ENCODE measurements around the gene KRT13. TPM values are rescaled to one million over a fixed set of nuclear protein-coding genes. Genes with fewer than 3 reads are reported as not detected.

Gene KRT13
- total and polyA plus RNA-seq, 2 experiments from 2014 or later, result not detected

DNA sequence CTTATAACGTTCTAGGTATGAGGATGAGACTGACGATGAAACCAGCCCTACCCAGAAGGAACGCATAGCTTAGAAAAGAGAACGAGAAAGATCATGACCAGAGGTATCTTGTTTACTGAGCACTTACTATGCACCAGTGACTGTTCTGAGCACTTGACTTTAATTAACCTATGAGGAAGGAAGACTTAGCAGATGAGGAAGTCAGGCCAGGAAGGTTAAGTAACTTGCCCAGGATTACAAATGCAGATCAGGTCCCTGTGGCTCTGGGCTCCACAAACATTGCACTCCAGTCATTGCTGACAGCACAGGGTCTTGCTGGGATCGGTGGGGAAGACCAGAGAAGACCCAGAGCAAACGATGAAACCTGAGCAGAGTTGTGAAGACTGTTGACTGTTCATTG, 7.1 kb downstream of the KRT13 start (continued):
- TF ChIP-seq, protein P1, sequence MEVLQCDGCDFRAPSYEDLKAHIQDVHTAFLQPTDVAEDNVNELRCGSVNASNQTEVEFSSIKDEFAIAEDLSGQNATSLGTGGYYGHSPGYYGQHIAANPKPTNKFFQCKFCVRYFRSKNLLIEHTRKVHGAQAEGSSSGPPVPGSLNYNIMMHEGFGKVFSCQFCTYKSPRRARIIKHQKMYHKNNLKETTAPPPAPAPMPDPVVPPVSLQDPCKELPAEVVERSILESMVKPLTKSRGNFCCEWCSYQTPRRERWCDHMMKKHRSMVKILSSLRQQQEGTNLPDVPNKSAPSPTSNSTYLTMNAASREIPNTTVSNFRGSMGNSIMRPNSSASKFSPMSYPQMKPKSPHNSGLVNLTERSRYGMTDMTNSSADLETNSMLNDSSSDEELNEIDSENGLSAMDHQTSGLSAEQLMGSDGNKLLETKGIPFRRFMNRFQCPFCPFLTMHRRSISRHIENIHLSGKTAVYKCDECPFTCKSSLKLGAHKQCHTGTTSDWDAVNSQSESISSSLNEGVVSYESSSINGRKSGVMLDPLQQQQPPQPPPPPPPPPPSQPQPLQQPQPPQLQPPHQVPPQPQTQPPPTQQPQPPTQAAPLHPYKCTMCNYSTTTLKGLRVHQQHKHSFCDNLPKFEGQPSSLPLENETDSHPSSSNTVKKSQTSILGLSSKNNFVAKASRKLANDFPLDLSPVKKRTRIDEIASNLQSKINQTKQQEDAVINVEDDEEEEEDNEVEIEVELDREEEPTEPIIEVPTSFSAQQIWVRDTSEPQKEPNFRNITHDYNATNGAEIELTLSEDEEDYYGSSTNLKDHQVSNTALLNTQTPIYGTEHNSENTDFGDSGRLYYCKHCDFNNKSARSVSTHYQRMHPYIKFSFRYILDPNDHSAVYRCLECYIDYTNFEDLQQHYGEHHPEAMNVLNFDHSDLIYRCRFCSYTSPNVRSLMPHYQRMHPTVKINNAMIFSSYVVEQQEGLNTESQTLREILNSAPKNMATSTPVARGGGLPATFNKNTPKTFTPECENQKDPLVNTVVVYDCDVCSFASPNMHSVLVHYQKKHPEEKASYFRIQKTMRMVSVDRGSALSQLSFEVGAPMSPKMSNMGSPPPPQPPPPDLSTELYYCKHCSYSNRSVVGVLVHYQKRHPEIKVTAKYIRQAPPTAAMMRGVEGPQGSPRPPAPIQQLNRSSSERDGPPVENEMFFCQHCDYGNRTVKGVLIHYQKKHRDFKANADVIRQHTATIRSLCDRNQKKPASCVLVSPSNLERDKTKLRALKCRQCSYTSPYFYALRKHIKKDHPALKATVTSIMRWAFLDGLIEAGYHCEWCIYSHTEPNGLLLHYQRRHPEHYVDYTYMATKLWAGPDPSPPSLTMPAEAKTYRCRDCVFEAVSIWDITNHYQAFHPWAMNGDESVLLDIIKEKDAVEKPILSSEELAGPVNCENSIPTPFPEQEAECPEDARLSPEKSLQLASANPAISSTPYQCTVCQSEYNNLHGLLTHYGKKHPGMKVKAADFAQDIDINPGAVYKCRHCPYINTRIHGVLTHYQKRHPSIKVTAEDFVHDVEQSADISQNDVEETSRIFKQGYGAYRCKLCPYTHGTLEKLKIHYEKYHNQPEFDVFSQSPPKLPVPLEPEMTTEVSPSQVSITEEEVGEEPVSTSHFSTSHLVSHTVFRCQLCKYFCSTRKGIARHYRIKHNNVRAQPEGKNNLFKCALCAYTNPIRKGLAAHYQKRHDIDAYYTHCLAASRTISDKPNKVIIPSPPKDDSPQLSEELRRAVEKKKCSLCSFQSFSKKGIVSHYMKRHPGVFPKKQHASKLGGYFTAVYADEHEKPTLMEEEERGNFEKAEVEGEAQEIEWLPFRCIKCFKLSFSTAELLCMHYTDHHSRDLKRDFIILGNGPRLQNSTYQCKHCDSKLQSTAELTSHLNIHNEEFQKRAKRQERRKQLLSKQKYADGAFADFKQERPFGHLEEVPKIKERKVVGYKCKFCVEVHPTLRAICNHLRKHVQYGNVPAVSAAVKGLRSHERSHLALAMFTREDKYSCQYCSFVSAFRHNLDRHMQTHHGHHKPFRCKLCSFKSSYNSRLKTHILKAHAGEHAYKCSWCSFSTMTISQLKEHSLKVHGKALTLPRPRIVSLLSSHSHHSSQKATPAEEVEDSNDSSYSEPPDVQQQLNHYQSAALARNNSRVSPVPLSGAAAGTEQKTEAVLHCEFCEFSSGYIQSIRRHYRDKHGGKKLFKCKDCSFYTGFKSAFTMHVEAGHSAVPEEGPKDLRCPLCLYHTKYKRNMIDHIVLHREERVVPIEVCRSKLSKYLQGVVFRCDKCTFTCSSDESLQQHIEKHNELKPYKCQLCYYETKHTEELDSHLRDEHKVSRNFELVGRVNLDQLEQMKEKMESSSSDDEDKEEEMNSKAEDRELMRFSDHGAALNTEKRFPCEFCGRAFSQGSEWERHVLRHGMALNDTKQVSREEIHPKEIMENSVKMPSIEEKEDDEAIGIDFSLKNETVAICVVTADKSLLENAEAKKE (CRISPR knock-in tag; IDR thresholded peaks at IDR 0.05), result no peak
- no peak for TF ChIP-seq EZH2phosphoT487 (IDR thresholded peaks at IDR 0.05; ENCODE audit: unreplicated experiment)
- TF ChIP-seq CREB1 (CRISPR knock-in tag; IDR thresholded peaks at IDR 0.05; ENCODE audit: low read depth), result no peak
- no peak for TF ChIP-seq NANOG (IDR thresholded peaks at IDR 0.05; ENCODE audit: borderline replicate concordance)
- TF ChIP-seq STAT1 (IDR thresholded peaks at IDR 0.05; ENCODE audit: unreplicated experiment), result no peak
- TF ChIP-seq, protein P2, sequence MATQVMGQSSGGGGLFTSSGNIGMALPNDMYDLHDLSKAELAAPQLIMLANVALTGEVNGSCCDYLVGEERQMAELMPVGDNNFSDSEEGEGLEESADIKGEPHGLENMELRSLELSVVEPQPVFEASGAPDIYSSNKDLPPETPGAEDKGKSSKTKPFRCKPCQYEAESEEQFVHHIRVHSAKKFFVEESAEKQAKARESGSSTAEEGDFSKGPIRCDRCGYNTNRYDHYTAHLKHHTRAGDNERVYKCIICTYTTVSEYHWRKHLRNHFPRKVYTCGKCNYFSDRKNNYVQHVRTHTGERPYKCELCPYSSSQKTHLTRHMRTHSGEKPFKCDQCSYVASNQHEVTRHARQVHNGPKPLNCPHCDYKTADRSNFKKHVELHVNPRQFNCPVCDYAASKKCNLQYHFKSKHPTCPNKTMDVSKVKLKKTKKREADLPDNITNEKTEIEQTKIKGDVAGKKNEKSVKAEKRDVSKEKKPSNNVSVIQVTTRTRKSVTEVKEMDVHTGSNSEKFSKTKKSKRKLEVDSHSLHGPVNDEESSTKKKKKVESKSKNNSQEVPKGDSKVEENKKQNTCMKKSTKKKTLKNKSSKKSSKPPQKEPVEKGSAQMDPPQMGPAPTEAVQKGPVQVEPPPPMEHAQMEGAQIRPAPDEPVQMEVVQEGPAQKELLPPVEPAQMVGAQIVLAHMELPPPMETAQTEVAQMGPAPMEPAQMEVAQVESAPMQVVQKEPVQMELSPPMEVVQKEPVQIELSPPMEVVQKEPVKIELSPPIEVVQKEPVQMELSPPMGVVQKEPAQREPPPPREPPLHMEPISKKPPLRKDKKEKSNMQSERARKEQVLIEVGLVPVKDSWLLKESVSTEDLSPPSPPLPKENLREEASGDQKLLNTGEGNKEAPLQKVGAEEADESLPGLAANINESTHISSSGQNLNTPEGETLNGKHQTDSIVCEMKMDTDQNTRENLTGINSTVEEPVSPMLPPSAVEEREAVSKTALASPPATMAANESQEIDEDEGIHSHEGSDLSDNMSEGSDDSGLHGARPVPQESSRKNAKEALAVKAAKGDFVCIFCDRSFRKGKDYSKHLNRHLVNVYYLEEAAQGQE (IDR thresholded peaks at IDR 0.05; ENCODE audit: unreplicated experiment), result no peak
- TF ChIP-seq ZNF114 (CRISPR knock-in tag; IDR thresholded peaks at IDR 0.05), result no peak
- no peak for TF ChIP-seq ZNF331 (CRISPR knock-in tag; IDR thresholded peaks at IDR 0.05; ENCODE audit: low read depth)
